ENCODE results near the gene HOXC10. TPM values are rescaled to one million over a fixed set of nuclear protein-coding genes. Genes with fewer than 3 reads are reported as not detected.

HOXC10 gene
- total RNA-seq, 1 donor from 2014 or later: not detected

GRCh38 chr12:53956251-53956887 is 28.6 kb upstream of the HOXC10 start:
- H3K4me3 Mint-ChIP-seq (ENCODE audit: unreplicated experiment): no peak overlapping the region

GRCh38 chr12:53956914-53957536 is 27.9 kb upstream of the HOXC10 start:
- H3K27me3 ChIP-seq (ENCODE audit: insufficient read depth, low read length): peaks cover 92% of the 10 kb centered on the region

More at GRCh38 chr12:53956251-53956887, 28.6 kb upstream of the HOXC10 start:
- no peak overlapping the region for H2AFZ ChIP-seq (ENCODE audit: low read depth, low read length)
- FAIRE-seq (no peak), DNase-seq (ENCODE audit: low read depth) (no peak)
- Mint-ChIP-seq H3K9me3 (ENCODE audit: unreplicated experiment) (peaks cover 31% of the 10 kb centered on the region), H3K4me1 (ENCODE audit: low read depth, unreplicated experiment) (no peaks in the 10 kb centered on the region), H3K27ac (ENCODE audit: unreplicated experiment) (peak overlapping the region; percentile 69), H3K27me3 (ENCODE audit: low read depth, unreplicated experiment) (peaks cover 84% of the 10 kb centered on the region), H3K36me3 (ENCODE audit: low read depth, unreplicated experiment) (peaks cover 4% of the 10 kb centered on the region)
- no peak overlapping the region for H3K27ac ChIP-seq (ENCODE audit: low read depth, low read length)
- H3K27me3 ChIP-seq (ENCODE audit: insufficient read depth, low read length): peaks cover 92% of the 10 kb centered on the region
- H3K79me2 ChIP-seq (ENCODE audit: insufficient read depth, low read length): no peaks in the 10 kb centered on the region
- peaks cover 4% of the 10 kb centered on the region for H4K20me1 ChIP-seq (ENCODE audit: insufficient read depth, low read length)
- H3K9me3 ChIP-seq (ENCODE audit: insufficient read depth, low read depth, low read length): peaks cover 7% of the 10 kb centered on the region
- no peaks in the 10 kb centered on the region for H3K36me3 ChIP-seq (ENCODE audit: insufficient read depth, low read length)
- no peak overlapping the region for H3K9ac ChIP-seq (ENCODE audit: low read length)
- TF ChIP-seq CTCF (IDR thresholded peaks at IDR 0.05; ENCODE audit: insufficient read depth, low read depth, low read length): no peak
- TF ChIP-seq EZH2 (IDR thresholded peaks at IDR 0.05; ENCODE audit: insufficient read depth, low read length): no peak
- H3K4me2 ChIP-seq (ENCODE audit: low read length): no peak overlapping the region
- no peaks in the 10 kb centered on the region for H3K4me1 ChIP-seq (ENCODE audit: insufficient read depth, low read length)
- no peak overlapping the region for H3K4me3 ChIP-seq (ENCODE audit: insufficient read depth, low read depth, low read length)

More at GRCh38 chr12:53956914-53957536, 27.9 kb upstream of the HOXC10 start:
- Histone ChIP-seq H3K4me3 (ENCODE audit: insufficient read depth, low read depth, low read length) (no peak overlapping the region), H2AFZ (ENCODE audit: low read depth, low read length) (no peak overlapping the region), H4K20me1 (ENCODE audit: insufficient read depth, low read length) (peaks cover 4% of the 10 kb centered on the region), H3K9me3 (ENCODE audit: insufficient read depth, low read depth, low read length) (peaks cover 7% of the 10 kb centered on the region), H3K36me3 (ENCODE audit: insufficient read depth, low read length) (no peaks in the 10 kb centered on the region), H3K79me2 (ENCODE audit: insufficient read depth, low read length) (no peaks in the 10 kb centered on the region), H3K9ac (ENCODE audit: low read length) (no peak overlapping the region), H3K4me1 (ENCODE audit: insufficient read depth, low read length) (no peaks in the 10 kb centered on the region), H3K4me2 (ENCODE audit: low read length) (no peak overlapping the region), H3K27ac (ENCODE audit: low read depth, low read length) (no peak overlapping the region)
- Mint-ChIP-seq H3K4me3 (ENCODE audit: unreplicated experiment) (no peak overlapping the region), H3K4me1 (ENCODE audit: low read depth, unreplicated experiment) (no peaks in the 10 kb centered on the region), H3K27me3 (ENCODE audit: low read depth, unreplicated experiment) (peaks cover 84% of the 10 kb centered on the region), H3K9me3 (ENCODE audit: unreplicated experiment) (peaks cover 34% of the 10 kb centered on the region), H3K36me3 (ENCODE audit: low read depth, unreplicated experiment) (peaks cover 4% of the 10 kb centered on the region), H3K27ac (ENCODE audit: unreplicated experiment) (no peak overlapping the region)
- FAIRE-seq: no peak
- DNase-seq (ENCODE audit: low read depth): no peak
- TF ChIP-seq CTCF (IDR thresholded peaks at IDR 0.05; ENCODE audit: insufficient read depth, low read depth, low read length) (no peak), EZH2 (IDR thresholded peaks at IDR 0.05; ENCODE audit: insufficient read depth, low read length) (peak; percentile 38)

All from astrocyte (in vitro differentiated cells and primary cell).